NT2/D1 (cell line): Measurements from ENCODE around the gene MBTPS1.

ENCODE experiments used
- SUZ12 ChIP-seq: IDR thresholded peaks from 2 replicates; pipeline ENCODE4 v1.6.1; 2011; ENCODE audit not compliant: insufficient read length, insufficient read depth; ENCODE audit errors: extremely low read depth
- YY1 ChIP-seq: IDR thresholded peaks from 2 replicates; pipeline ENCODE4 v1.6.1; 2011; ENCODE audit not compliant: insufficient read length, insufficient read depth
- ZNF274 ChIP-seq: IDR thresholded peaks from 2 replicates; pipeline ENCODE4 v1.6.1; 2011; ENCODE audit warnings: mild to moderate bottlenecking, low read depth, low read length

DNA sequence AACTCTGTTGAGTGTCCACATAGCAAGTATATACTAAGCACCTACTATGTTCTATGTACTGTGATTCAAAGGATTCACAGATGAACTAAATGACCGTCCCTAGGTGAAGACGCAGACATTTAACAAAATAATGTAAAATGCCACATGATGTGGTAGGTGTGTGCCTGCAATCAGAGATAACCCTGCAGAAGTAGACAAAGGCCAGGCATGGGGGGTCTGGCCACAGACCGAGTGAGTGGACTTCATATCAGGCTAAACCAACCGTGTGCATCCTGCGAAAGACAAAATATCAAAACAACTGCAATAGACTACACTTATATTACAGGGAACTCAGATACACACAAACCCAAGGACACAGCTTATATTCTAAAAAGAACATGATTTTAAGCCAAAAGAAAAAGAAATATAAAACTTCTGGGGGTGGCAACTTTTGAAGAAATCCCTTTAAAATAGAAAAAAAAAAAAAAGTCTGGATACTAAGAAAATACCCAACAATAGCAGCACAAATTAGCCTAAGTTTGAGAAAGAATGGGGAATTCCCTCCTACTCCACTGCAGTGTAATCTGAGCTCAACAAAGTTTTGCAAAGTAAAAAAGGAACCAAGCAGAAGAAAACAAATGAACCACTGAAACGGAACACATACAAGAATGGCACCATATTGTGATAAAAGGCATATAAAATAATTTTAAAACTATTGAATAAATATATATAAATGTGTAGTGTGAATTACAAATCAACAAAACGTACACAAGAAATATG is 16.0 kb upstream of the MBTPS1 start:
- no peak for TF ChIP-seq YY1
- no peak for TF ChIP-seq ZNF274
- TF ChIP-seq SUZ12: no peak
